Cortex of kidney (tissue), 1 donor: ENCODE measurements around the gene PCDH7.

Experiments used
- DNase-seq: peaks from one replicate; lab custom pipeline; 2025; lab: John Stamatoyannopoulos, UW

Gene PCDH7

DNA sequence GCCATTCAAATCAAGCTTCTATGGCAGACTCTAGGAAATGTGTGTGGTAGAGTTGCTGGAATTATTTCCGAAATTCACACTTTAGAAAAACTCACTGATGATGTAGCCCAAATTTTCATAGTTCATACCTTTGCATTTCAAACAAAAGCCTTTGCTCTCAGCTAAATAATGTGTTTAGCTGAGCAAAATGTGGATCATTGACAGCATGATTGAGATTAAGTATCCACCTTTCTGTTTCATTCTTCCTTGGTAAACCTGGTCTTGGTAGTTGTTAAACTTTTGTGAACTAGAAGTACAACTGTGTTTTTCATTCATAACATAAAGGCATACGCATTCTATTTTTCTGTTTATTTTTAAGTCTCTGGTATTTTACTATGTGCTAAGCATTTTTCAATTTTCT, 7.2 kb downstream of the PCDH7 start:
- DNase-seq = no peak

DNA sequence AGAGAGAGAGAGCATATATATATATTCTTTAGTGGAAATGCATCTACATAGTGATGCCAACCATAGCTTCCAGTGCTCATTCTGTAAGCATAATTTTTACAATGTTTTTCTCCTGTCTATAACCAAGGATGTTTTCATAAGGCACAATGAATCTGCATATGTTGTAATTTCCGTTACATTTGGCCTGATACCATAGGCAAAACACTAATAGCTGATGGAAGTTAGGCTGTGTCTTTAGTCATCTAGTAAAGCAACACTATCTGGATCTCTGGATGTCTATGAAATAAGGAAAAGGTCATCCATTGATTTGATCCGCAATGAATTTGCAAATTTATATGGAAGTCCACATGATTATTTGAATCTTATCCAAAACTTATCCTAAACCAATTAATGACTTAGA, 8.1 kb downstream of the PCDH7 start:
- DNase-seq = no peak

DNA sequence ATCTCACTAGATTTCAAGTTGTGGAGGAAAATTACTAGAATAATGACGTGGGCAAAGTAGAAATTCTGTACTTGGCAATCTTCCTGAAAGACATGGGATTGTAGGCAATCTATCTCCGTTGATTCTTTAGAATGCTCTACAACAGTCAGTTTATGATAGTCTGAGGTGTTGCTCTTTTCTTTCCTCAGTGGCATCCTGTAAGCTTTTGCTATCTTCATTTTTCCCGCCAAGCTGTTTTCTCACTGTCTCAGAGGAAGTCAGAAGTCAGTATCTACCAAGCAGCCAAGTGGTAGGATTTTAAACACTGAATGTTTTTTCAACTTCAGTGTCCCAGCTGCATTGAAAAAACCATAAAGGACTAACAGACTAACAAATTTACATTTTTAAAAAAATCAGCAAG, 23.7 kb downstream of the PCDH7 start:
- no peak for DNase-seq

DNA sequence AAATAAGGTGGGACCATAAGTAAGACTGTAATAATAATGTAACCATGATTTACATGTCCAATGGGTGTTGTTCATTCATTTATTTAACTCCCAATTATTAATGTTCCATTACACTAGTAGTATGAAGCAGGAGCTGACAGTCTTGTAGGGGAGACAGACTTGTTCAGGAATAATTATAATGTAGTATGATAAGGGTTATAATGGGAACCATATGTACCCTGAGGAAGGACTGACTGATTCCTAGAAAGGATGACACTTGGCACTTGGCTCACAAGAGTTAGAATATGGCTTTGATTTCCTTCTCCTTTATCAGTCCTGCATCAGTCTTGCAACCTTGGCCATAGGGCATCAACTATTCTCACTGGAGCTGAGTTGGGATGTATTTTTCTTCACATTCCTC, 24.2 kb downstream of the PCDH7 start:
- DNase-seq = no peak

DNA sequence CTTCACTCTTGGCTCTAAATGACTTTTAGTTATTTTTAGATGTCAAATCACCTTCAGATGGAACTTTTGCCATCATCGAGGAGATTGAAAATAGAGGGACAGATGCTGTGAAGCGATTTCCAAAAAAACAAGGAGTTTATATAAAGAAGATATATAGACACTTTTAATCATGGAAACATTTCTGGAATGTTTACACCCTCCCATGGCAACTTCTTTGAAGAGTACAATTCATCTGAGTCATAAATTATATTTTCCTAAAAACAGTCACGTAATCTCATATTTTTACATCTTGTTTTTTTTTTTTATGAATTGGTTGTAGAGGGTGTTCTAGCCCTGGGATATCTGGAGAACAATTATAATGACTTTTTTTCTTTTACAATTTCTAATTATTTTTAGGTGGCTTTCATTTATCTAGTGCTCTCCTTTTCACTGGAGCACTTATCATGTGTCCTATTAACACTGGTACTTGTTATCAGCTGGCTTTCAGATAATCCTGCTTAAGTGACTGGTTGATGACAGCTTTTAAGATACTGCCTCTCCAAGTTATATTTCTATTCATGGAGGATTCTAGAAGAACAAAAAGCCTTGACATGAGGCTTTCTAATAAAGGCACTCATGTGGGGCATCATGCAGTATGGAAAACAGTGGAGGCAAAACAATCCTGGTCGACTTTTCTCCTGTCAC, 24.9 kb downstream of the PCDH7 start:
- no peak for DNase-seq

DNA sequence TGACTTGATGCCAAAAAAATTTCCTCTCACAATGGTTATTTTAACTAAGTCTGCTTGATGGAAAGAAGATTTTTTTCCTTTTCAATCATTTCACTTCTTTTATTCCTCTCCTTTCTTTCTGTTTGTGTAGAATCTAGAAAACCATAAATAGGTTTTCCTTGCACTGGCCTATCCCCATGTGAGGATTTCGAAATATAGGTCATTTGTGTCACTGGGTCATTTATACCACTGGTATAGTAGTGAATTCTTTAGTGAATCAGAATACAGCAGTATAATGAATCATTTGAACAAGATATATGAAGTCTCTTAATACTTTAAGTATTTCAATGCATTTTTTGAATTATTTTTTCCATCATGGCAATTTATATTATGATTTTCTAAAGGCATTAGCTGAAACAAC, 26.6 kb downstream of the PCDH7 start:
- no peak for DNase-seq

DNA sequence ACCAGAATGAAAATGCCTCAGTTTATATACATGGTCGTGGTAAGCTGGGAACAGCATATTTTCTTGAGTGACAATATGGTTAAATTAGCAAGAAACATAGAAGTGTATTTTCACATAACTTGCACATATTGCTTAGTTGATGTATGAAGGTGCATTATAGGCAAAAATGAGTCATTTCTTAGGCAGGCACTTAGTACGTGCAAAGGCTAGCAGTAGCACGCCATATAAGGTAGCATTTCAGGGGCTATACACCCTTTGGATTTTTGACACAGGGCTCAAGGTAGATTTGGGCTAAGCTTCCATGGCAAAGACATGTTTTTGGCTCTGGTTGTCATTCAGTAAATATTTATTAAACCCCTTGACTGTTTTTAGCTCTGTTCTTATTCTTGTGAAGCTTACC, 33.1 kb downstream of the PCDH7 start:
- no peak for DNase-seq

DNA sequence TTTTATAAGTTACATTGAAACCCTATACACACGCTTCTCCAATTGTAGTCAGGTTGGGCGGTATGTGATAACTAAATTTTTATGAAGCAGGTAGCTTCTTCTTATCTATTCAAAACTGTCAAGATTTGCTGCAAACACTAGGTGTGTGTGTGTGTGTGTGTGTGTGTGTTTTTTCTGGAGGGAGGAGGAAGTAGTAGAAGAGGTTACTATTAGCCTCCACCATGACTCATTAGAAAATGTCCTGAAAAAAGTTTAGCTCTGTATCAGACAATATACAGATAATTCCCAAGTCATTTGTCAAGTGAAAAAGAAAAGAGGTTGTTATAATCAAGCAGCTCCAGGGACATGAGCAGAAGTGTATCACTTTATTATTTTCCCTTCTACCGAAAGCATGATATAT, 33.9 kb downstream of the PCDH7 start:
- no peak for DNase-seq

DNA sequence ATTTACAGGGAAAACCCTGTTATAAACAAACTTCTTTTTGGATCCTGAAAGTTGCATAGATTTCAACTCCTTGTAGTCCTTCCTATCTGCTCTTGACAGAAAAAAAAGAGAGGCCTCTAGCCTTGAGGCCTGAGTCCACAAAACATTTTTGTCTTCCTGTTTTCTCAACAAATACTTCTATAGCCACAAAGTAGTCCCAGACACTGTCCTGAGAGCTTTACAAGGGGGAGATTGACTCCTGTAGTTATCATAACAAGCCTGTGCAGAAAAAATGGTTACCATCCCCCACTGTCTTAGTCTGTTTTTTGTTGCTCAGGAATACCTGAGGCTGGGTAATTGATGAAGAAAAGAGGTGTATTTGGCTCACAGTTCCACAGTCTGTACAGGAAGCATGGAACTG, 35.2 kb downstream of the PCDH7 start:
- DNase-seq = no peak

DNA sequence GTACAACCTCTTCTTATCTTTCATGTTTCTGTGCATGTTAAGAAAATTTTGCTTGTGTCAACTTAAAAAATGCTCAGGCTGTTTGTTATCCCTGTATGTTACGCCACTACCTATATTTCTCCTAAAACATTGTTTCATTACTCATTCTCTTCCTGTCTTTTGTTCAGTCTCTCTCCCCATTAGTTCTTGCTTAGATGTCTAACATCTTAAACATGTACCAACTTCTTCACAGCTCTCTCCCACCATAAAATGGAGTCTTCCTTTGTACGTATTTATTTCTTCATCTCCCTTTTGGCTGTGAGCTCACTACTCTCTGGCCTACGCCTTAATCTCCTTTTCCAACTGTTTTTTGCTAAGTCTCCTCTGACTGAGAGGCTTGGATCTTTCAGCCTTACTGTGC, 36.4 kb downstream of the PCDH7 start:
- no peak for DNase-seq

DNA sequence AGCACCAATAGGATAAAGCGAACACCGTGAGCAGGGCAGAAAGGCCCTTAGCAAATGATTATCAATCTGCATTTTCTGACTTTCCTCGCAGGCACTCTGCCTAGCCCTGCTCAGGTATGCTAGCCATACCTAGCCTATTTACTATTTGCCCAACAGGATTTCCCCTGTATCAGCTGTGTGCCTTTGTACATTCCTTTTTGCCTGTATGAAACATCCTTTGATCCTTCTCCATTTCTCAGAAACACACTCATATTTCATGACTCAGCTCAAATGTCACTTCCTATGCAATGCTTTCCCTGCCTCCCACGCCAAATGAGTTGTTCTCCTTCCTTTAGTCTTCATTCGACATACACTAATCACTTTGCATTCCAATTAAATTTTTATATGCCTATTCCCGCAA, 37.2 kb downstream of the PCDH7 start:
- no peak for DNase-seq

DNA sequence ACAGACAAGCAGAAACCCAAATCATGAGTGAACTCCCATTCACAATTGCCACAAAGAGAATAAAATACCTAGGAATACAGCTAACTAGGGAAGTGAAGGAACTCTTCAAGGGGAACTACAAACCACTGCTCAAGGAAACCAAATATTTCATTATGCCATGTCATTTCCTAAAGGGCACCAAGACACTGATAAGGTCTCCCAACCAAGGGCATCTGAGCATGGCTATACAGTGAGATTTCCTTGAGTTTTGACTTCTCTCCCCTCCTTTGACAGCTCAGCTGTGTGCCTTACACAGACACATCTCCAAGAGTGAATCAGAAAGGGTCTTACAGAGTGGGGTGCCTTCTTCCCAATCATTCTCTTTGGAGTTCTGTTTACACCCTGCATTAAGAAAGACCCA, 40.4 kb downstream of the PCDH7 start:
- no peak for DNase-seq

DNA sequence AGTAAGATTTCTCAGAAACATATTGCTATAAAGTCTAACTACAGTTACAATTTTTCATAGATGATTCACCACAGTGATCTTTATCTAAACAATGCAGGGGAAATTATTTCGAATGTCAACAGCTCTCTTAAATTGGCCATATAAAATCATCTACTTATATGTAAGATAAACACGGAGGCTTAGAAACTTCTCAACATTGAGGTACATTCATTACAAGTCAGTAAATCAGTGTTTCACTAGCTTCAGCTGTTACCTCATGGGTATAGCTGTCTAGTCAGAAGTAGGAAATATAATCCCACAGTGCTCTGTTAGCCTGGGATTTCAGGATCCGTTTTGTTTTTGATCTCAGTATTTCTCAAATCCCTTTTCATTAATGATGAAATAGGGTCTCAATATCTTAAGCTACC, 43.2 kb downstream of the PCDH7 start:
- DNase-seq = no peak

DNA sequence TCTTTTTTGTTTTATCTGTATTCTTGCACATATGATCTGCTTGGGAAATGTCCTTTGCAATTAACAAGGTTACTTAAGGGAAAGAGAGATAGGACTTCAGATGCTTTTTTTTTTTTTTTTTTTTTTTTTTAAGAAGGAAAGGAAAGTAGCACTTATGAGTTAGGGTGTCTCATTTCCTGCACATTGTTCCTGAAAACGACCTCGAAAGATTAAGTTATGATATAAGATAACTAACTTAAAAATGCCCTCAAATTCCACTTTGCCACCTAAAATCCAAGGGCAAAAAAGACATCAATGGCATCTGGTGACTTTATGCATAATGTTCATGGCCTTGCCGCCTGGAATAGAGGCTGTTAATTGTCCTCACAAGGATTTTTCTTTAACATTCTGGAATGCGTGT, 44.9 kb downstream of the PCDH7 start:
- no peak for DNase-seq

DNA sequence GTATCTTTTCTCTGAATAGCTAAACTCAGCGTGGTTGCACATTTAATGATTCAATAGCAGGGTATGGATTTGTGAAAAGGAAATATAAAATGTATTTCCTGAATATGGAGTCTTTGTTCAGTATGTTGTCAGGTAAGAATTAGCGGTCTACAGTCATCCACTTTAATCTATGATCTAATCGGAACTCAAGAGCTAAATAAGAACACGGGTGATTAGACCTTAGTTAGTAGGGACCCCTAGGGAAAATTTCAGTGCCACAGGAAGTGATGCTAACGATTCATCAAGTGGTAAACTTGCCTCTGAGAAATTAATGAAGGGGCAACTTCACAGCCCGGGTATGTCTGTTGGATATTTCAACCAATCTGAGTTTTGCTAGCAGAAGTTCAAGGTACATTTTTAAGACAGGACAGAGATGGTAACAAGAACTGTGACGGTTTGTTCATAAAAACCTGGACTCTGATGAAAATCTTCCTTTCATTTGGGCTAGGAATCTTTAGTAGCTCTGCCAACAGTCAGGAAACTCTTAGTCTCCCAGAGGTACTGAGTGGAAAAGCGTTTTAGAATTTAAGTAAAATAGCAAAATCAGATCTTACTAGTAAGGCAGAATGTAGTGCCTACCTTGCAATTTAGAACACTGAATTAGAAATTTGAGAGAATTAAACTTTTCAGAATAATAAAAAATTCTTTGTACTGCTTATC, 47.1 kb downstream of the PCDH7 start:
- DNase-seq = no peak

DNA sequence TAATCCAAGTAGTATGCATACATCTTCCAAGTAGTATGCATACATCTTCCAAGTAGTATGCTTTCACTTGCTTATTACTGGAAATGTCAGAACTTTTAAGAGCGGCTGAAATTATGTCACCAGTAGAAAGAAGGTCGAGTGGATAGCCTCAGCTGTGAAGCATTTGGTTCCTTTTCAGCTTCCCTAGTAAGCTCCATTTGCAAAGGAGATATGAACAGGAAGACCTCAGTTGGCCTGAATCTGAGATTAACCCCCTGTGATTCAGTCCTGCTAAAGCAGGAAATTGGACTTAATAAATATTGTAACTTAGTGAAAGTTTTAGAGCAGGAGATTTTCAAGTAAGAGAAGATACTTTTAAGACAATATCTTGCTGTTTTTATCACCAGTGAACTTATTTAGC, 48.1 kb downstream of the PCDH7 start:
- no peak for DNase-seq

DNA sequence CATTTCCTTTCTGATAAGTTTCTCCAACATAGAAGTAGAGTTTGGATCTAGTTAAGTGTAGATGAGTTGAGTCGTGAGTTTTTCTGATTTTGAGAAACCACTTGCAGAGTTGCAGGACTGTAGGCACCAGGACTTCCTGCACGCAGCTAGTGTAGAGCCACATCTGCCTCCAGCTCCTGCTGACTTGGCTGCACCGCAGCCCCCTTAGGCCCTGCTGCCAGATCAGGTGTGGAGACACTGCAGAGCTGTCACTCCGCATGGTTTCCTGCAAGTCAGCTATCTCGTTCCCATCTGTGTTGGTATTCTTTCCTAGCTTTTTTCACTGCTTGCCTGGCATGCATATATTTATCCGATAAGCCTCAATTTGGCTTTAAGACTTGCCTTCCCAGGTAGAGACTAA, 48.9 kb downstream of the PCDH7 start:
- no peak for DNase-seq

DNA sequence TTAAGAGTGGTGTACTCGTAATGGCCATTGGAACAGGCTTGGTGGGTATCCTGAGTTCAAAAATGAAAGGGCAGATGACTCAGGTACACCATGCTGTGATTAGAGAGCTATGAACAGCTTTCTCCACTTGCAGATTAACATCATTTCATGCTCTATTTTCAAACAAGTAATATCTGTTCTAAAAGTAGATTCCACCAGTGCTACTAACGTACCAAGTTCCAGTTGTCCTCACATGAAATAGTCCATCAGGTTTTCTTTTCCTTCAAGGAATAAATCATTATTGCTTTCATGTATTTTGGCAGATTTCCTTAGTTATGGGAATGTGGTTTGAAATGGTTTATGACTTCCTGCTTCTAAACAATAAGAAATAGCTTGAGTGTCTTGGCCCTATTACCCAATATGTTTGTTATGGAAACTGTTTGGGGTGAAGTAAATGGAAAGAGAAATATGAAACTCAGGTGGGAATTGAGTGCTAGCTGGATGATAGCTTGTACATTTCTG, 49.9 kb downstream of the PCDH7 start:
- no peak for DNase-seq

DNA sequence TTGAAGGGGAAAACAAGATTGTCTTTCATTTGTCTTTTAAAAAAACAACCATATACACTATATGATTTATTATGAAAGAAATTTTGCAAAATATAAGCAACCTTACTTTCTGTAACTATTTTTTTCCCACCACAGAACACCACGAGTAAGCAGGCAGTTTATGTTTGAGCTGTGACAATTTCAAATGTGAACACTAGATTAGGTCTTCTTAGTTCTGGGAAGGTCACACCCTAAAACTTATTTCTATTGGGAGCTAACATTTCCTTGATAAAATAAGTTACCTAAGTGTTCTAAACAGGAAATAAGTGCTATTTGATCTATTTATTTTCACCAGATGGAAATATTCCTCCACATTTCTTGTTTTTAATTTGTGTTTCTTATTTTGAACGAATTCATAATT, 50.6 kb downstream of the PCDH7 start:
- no peak for DNase-seq

DNA sequence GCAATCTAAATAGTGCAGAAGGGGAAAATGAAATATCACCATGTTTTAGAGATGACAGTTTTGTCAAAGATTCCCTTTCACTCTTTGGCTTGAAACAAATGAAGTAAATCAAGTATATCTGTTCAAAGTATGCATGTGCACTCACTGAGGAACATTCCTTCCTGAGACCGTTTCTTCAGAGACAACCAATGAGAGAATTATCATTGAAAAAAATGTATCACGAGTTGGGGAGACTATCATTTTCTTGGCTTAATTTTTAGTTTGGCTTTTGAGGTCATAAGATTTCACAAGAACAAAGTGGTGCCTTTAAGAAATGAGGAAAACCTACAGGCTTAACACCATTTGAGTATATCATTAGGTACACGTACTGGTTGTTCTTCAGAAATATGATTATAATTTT, 56.3 kb downstream of the PCDH7 start:
- DNase-seq = no peak

DNA sequence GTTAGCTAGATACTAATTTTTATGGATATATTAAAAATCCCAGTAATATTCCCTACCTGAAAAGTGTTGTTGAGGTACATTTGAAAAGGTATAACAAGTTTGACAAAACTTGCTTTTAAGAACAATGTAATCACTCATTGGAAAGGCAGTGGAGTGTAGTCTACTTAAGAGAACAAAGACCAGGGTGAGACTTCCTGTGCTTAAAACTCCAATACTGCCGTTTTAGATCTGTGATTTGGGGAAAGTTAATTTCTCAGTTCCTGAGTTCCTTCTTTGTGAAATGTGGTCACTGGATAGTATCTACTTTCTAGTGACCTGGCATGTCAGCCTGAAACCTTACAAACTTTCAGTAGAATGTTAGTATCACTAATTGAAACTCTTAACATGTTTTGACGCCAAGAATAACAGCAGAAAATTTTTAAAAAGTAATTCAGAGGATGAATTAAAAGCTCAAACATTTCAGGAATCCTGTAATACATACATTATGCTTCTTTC, 56.8 kb downstream of the PCDH7 start:
- no peak for DNase-seq
